Upper lobe of left lung (tissue), 6 donors: Measurements from ENCODE around the gene PARD6B. TPM values are rescaled to one million over a fixed set of nuclear protein-coding genes. Genes with fewer than 3 reads are reported as not detected.
"Not testable (repeated sequence)": the region's sequence is repeated elsewhere in the genome, so short reads cannot be mapped to it uniquely, and the experiment has no call there.

ENCODE experiments used
- ATAC-seq, 2 donors: fragments of 200-7000 bp; cut with Tn5 transposase; one replicate each; pipeline ENCODE4 v1.9.1; 2022; ENCODE audit warnings: mild to moderate bottlenecking in 2 of 2, moderate library complexity in 2 of 2; ENCODE audit not compliant: low FRiP score in 2 of 2
- DNase-seq, 2 donors: peaks; one replicate each; pipeline ENCODE4 v3.0.0-alpha.2; 2019 to 2020
- H3K27ac ChIP-seq, 4 donors: fragments of 200-600 bp; sonication (generic); one replicate each; pipeline ENCODE4 v1.5.1; 2016 to 2019
- H3K27me3 ChIP-seq, 4 donors: fragments of 200-600 bp; sonication (generic); one replicate each; pipeline ENCODE4 v1.5.1; 2017 to 2019
- H3K36me3 ChIP-seq, 4 donors: fragments of 200-600 bp; sonication (generic); one replicate each; pipeline ENCODE4 v1.5.1; 2016 to 2019
- H3K4me1 ChIP-seq, 4 donors: fragments of 200-600 bp; sonication (generic); one replicate each; pipeline ENCODE4 v1.5.1; 2018 to 2019
- H3K4me3 ChIP-seq, 4 donors: fragments of 200-600 bp; sonication (generic); one replicate each; pipeline ENCODE4 v1.5.1; 2017 to 2019; ENCODE audit warnings: mild to moderate bottlenecking in 2 of 4, moderate library complexity in 1 of 4
- H3K9me3 ChIP-seq, 4 donors: fragments of 200-600 bp; sonication (generic); one replicate each; pipeline ENCODE4 v1.5.1; 2018 to 2019
- CTCF ChIP-seq, 6 experiments: fragments of 450-650 bp in 4 of 6; fragments of 200-600 bp in 2 of 6; sonication (generic) in 2 of 6; IDR thresholded peaks; one replicate each; pipeline ENCODE4 v1.5.1; 2016 to 2019; ENCODE audit warnings: antibody characterized with exemption in 6 of 6
- EP300 ChIP-seq, 4 donors: sonication (generic); formaldehyde crosslinking; IDR thresholded peaks; one replicate each; pipeline ENCODE4 v1.5.1; 2017; ENCODE audit warnings: antibody characterized with exemption in 4 of 4, control low read depth in 2 of 4
- POLR2A ChIP-seq, 4 donors: fragments of 450-650 bp; IDR thresholded peaks; one replicate each; pipeline ENCODE4 v1.5.1; 2016 to 2017; ENCODE audit warnings: antibody characterized with exemption in 4 of 4, mild to moderate bottlenecking in 2 of 4
- POLR2AphosphoS5 ChIP-seq, 2 donors: sonication (generic); formaldehyde crosslinking; IDR thresholded peaks; one replicate each; pipeline ENCODE4 v1.5.1; 2017; ENCODE audit warnings: antibody characterized with exemption in 2 of 2
- WGBS, 2 donors: methylation state at CpG; one replicate each; pipeline ENCODE4 v1.1.5; 2017 to 2018; 5-methylcytosine and 5-hydroxymethylcytosine counted together
- total RNA-seq, 6 donors: library from RNA; depleted of rRNA in 4 of 6; stranded (reverse); fragments of >200 nt in 4 of 6; gene quantifications; one replicate each; pipeline versions ENCODE4 v1.1.0 to v1.2.1, GENCODE V29; 2016 to 2021
- donor health status: DM: no; HTN: no; CAD: no; lungs with moderate emphysema.
- donor health status: DM: no; HTN: yes; CAD: no; lungs with severe emphysema.

PARD6B gene
- total RNA-seq, 6 donors from 2014 or later = 7.3 to 56.4 (median 43.4) TPM

GRCh38 chr20:50710492-50711063 lies 20.8 kb upstream of the PARD6B start:
- Histone ChIP-seq H3K27ac (peak overlapping the region in 3 of 4 donors; percentile 30 to 69 (median 66)), H3K36me3 (no peaks in the 10 kb centered on the region), H3K4me3 (no peak overlapping the region), H3K9me3 (no peaks in the 10 kb centered on the region), H3K4me1 (peaks cover 0 to 13% (median 6%) of the 10 kb centered on the region in 4 donors), H3K27me3 (no peaks in the 10 kb centered on the region)
- WGBS, 2 donors = 58 to 62% methylated on average over 9 of the region's 9 CpGs
- peak in 1 of 2 donors; percentile 73 for DNase-seq
- TF ChIP-seq POLR2A (IDR thresholded peaks at IDR 0.05) (no peak), CTCF (IDR thresholded peaks at IDR 0.05) (no peak), EP300 (IDR thresholded peaks at IDR 0.05) (no peak), POLR2AphosphoS5 (IDR thresholded peaks at IDR 0.05) (no peak)
- no peak for ATAC-seq

- peak in 1 of 4 donors; percentile 43 for TF ChIP-seq EP300 (IDR thresholded peaks at IDR 0.05)
- no peak for TF ChIP-seq CTCF (IDR thresholded peaks at IDR 0.05)
- 78 to 85% methylated on average over 13 of the region's 13 CpGs for WGBS, 2 donors
- peak overlapping the region in 2 of 4 donors; percentile 66 to 69 for H3K27ac ChIP-seq
- no peaks in the 10 kb centered on the region for H3K36me3 ChIP-seq
- DNase-seq (no peak), ATAC-seq (no peak)
- peaks cover 0 to 13% (median 6%) of the 10 kb centered on the region in 4 donors for H3K4me1 ChIP-seq
- H3K4me3 ChIP-seq = no peak overlapping the region
- no peaks in the 10 kb centered on the region for H3K9me3 ChIP-seq
- H3K27me3 ChIP-seq = no peaks in the 10 kb centered on the region
These were observed 20.1 kb upstream of the PARD6B start for GRCh38 chr20:50711113-50711825.

GRCh38 chr20:50712771-50713656 lies 18.4 kb upstream of the PARD6B start:
- Histone ChIP-seq H3K9me3 (no peaks in the 10 kb centered on the region), H3K4me3 (no peak overlapping the region), H3K36me3 (no peaks in the 10 kb centered on the region), H3K27ac (no peak overlapping the region), H3K27me3 (no peaks in the 10 kb centered on the region), H3K4me1 (peaks cover 0 to 13% (median 6%) of the 10 kb centered on the region in 4 donors)
- TF ChIP-seq POLR2AphosphoS5 (IDR thresholded peaks at IDR 0.05) = no peak
- no peak for DNase-seq
- peak in 1 of 2 donors; percentile 35 for ATAC-seq
- 86 to 94% methylated on average over 7 of the region's 7 CpGs for WGBS, 2 donors

- TF ChIP-seq CTCF (IDR thresholded peaks at IDR 0.05) (peak in 1 of 6 experiments; percentile 5), EP300 (IDR thresholded peaks at IDR 0.05) (no peak)
- ATAC-seq = no peak
- H3K4me1 ChIP-seq = peaks cover 0 to 13% (median 6%) of the 10 kb centered on the region in 4 donors
- H3K36me3 ChIP-seq = no peaks in the 10 kb centered on the region
- H3K27ac ChIP-seq = no peak overlapping the region
- WGBS, 2 donors = 33 to 53% methylated on average over 5 to 7 of the region's 7 CpGs
- H3K4me3 ChIP-seq = no peak overlapping the region
- no peaks in the 10 kb centered on the region for H3K9me3 ChIP-seq
- DNase-seq = no peak
- no peaks in the 10 kb centered on the region for H3K27me3 ChIP-seq
These were observed 17.7 kb upstream of the PARD6B start for GRCh38 chr20:50713657-50714101.

- not testable (repeated sequence) for H3K36me3 ChIP-seq, H3K27me3 ChIP-seq, H3K27ac ChIP-seq, H3K4me3 ChIP-seq, ATAC-seq, H3K9me3 ChIP-seq, DNase-seq
- peaks cover 0 to 13% (median 6%) of the 10 kb centered on the region in 4 donors for H3K4me1 ChIP-seq
- 92 to 94% methylated on average over 12 of the region's 12 CpGs for WGBS, 2 donors
These were observed 17.0 kb upstream of the PARD6B start for GRCh38 chr20:50714426-50714825.
